Spleen (tissue), 11 donors: ENCODE results near the gene NEK9. TPM values are rescaled to one million over a fixed set of nuclear protein-coding genes. Genes with fewer than 3 reads are reported as not detected.

Source experiments
- DNase-seq: peaks from one replicate; pipeline ENCODE4 v3.0.0-alpha.2; 2020
- H3K27ac ChIP-seq, 8 donors: fragments of 200-600 bp; sonication (generic) in 7 of 8; 1 replicate in 4 of 8; 2 replicates in 4 of 8; pipeline versions ENCODE4 v1.5.0 to v1.8.0; 2016 to 2021; ENCODE audit warnings: inconsistent platforms in 4 of 8, mild to moderate bottlenecking in 4 of 8, moderate library complexity in 1 of 8
- H3K27me3 ChIP-seq, 7 donors: fragments of 200-600 bp; sonication (generic) in 6 of 7; replicated peaks in 1 of 7; 1 replicate in 4 of 7; 2 replicates in 3 of 7; pipeline versions ENCODE4 v1.5.0 to v1.8.0; 2016 to 2021; ENCODE audit warnings: inconsistent platforms in 3 of 7, mild to moderate bottlenecking in 1 of 7
- H3K36me3 ChIP-seq, 6 donors: fragments of 200-600 bp; sonication (generic) in 5 of 6; 1 replicate in 4 of 6; 2 replicates in 2 of 6; pipeline versions ENCODE4 v1.5.0 to v1.8.0; 2016 to 2021; ENCODE audit warnings: inconsistent platforms in 2 of 6
- H3K4me1 ChIP-seq, 6 donors: fragments of 200-600 bp; sonication (generic) in 5 of 6; 1 replicate in 3 of 6; 2 replicates in 3 of 6; pipeline versions ENCODE4 v1.5.0 to v1.8.0; 2016 to 2021; ENCODE audit warnings: inconsistent platforms in 3 of 6
- H3K4me3 ChIP-seq, 8 donors: fragments of 200-600 bp; sonication (generic) in 7 of 8; 1 replicate in 4 of 8; 2 replicates in 4 of 8; pipeline versions ENCODE4 v1.5.0 to v1.8.0; 2016 to 2021; ENCODE audit warnings: inconsistent platforms in 4 of 8, mild to moderate bottlenecking in 4 of 8, moderate library complexity in 2 of 8
- H3K9me3 ChIP-seq, 8 donors: fragments of 200-600 bp; sonication (generic) in 7 of 8; 1 replicate in 4 of 8; 2 replicates in 4 of 8; pipeline versions ENCODE4 v1.5.0 to v1.8.0; 2016 to 2021; ENCODE audit warnings: inconsistent platforms in 4 of 8
- POLR2A ChIP-seq, 3 donors: fragments of 450-650 bp; IDR thresholded peaks; one replicate each; pipeline ENCODE4 v1.5.1; 2017; ENCODE audit warnings: antibody characterized with exemption in 3 of 3, mild to moderate bottlenecking in 1 of 3
- POLR2AphosphoS5 ChIP-seq, 3 donors: sonication (generic); formaldehyde crosslinking; IDR thresholded peaks; one replicate each; pipeline ENCODE4 v1.5.1; 2017; ENCODE audit warnings: antibody characterized with exemption in 3 of 3
- WGBS, 5 donors: extraction: QIAGEN DNeasy Blood & Tissue Kit in 3 of 5; methylation state at CpG; one replicate each; pipeline versions ENCODE4 v1.1.5 to v1.1.7; 2013 to 2018; 5-methylcytosine and 5-hydroxymethylcytosine counted together
- intact Hi-C: fragments of 100-400 bp; cut with DNase I; formaldehyde crosslinking; loops from one replicate; pipeline ENCODE4 v1.15.0; 2023; ENCODE audit warnings: low total_unique reads
- polyA plus RNA-seq, 3 donors: library from polyadenylated mRNA; stranded (reverse); fragments of 200-250 nt; gene quantifications; one replicate each; pipeline ENCODE4 v1.2.1, GENCODE V29; 2013
- total RNA-seq, 7 donors: library from RNA; depleted of rRNA in 3 of 7; stranded (reverse); fragments of >200 nt in 3 of 7; fragmentation: NEBNext Ultra II Directional in 4 of 7; extraction: Animal tissue kit (Norgen Biotek cat#: 25700) in 4 of 7; gene quantifications; one replicate each; pipeline versions ENCODE4 v1.1.0 to v1.2.1, GENCODE V29; 2016 to 2021
- TF ChIP-seq, protein P1 (sequence below), 11 experiments: fragments of 200-600 bp in 7 of 11; fragments of 450-650 bp in 4 of 11; sonication (generic) in 4 of 11; IDR thresholded peaks in 8 of 11; conservative IDR thresholded peaks in 3 of 11; 1 replicate in 7 of 11; 2 replicates in 4 of 11; pipeline versions ENCODE4 v1.4.0 to v1.8.0; 2016 to 2021; ENCODE audit warnings: antibody characterized with exemption in 11 of 11, inconsistent platforms in 4 of 11, mild to moderate bottlenecking in 1 of 11
- donor health status: healthy with polysubstance abuse.
- donor health status: DM: no; HTN: no; CAD: no; lungs with moderate emphysema.
- donor health status: DM: no; HTN: no; CAD: no.
- donor health status: Bipolar disorder and iron deficiency.
- donor health status: healthy.
- donor health status: DM: no; HTN: no; CAD: no.
- donor health status: DM: yes; HTN: yes; CAD: no.

The NEK9 gene
- total and polyA plus RNA-seq, 10 donors: 31.7 to 102 (median 72.0) TPM

DNA sequence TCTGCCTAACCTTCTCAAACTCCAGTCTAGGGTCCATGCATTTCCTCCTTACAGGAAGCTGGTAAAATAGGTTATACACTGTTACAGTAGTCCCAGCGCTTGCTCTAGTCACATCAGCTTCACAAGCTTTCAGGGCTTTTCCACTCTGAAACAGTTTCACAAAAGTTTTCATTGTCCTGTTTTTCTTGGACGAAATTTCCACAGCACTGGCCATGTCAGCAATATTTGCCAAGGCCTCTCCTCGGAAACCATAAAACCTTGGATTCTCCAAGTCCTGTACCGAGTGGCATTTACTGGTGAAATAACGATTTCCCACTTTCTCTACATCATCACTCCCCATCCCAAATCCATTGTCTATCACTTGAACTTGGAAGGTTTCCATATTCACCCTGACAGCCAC lies 77.7 kb downstream of the NEK9 start:
- H3K4me1 ChIP-seq: peaks cover 5 to 59% (median 35%) of the 10 kb centered on the region in 6 donors
- intact Hi-C loops: no loop called here
- no peaks in the 10 kb centered on the region for H3K9me3 ChIP-seq

DNA sequence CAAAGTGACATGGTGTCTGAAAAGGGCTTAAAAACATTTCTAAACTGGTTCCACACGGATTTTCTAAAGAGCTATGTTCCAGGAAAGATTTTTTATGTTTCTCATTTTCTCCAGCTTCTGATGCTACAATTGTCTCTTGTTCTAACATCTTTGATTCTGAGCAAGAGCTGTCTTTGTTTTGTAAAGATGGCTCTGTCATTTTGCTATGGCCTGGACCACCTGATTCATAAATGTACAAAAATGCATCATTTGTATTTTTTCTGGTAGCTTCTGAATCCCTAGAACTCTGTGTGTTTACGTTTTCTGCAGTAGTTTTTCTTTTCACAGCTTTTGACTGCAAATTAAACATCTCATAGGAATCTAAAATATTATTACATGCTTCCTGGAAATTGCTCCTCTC lies 78.7 kb downstream of the NEK9 start:
- 84 to 99% (median 94%) methylated on average over 2 of the region's 2 CpGs for WGBS, 5 donors
- Histone ChIP-seq H3K4me1 (peaks cover 5 to 58% (median 36%) of the 10 kb centered on the region in 6 donors), H3K9me3 (no peaks in the 10 kb centered on the region), H3K27me3 (no peaks in the 10 kb centered on the region), H3K4me3 (no peak overlapping the region), H3K36me3 (no peaks in the 10 kb centered on the region), H3K27ac (no peak overlapping the region)
- DNase-seq: no peak
- intact Hi-C loops: no loop called here
- TF ChIP-seq POLR2AphosphoS5 (IDR thresholded peaks at IDR 0.05): no peak

More for the DNA sequence above, 77.7 kb downstream of the NEK9 start:
- Histone ChIP-seq H3K36me3 (no peaks in the 10 kb centered on the region), H3K4me3 (no peak overlapping the region), H3K27ac (peak overlapping the region in 1 of 8 donors; percentile 86), H3K27me3 (no peaks in the 10 kb centered on the region)
- 82 to 89% (median 87%) methylated on average over 5 of the region's 5 CpGs for WGBS, 5 donors
- no peak for TF ChIP-seq POLR2AphosphoS5 (IDR thresholded peaks at IDR 0.05)
- TF ChIP-seq, protein P1, sequence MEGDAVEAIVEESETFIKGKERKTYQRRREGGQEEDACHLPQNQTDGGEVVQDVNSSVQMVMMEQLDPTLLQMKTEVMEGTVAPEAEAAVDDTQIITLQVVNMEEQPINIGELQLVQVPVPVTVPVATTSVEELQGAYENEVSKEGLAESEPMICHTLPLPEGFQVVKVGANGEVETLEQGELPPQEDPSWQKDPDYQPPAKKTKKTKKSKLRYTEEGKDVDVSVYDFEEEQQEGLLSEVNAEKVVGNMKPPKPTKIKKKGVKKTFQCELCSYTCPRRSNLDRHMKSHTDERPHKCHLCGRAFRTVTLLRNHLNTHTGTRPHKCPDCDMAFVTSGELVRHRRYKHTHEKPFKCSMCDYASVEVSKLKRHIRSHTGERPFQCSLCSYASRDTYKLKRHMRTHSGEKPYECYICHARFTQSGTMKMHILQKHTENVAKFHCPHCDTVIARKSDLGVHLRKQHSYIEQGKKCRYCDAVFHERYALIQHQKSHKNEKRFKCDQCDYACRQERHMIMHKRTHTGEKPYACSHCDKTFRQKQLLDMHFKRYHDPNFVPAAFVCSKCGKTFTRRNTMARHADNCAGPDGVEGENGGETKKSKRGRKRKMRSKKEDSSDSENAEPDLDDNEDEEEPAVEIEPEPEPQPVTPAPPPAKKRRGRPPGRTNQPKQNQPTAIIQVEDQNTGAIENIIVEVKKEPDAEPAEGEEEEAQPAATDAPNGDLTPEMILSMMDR (IDR thresholded peaks at IDR 0.05 in 8 of 11, conservative IDR thresholded peaks at IDR 0.05 in 3 of 11): no peak
- no peak for TF ChIP-seq POLR2A (IDR thresholded peaks at IDR 0.05)
- DNase-seq: no peak

DNA sequence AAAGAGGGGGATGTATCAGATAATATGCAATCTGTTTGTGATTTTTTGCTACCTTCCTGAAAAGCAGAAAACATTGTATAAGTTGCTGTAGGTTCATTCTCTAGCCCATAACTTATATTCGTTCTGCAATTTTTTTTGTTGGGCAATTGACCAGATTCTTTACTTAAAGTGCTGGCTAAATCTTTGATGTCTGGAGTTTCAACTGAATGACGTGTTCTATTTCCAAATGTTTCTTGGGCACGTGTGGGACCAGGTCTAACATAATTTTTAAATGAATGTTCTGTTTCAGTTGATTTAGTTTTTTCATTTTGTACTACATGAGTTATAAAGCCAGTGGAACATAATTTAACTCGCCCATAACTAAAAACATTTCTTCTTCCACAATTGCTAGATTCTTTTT lies 79.3 kb downstream of the NEK9 start:
- no peaks in the 10 kb centered on the region for H3K36me3 ChIP-seq
- H3K27ac ChIP-seq: no peak overlapping the region
- 87 to 96% (median 95%) methylated on average over 4 of the region's 4 CpGs for WGBS, 5 donors
- intact Hi-C loops: no loop called here
- H3K9me3 ChIP-seq: no peaks in the 10 kb centered on the region
- no peak overlapping the region for H3K4me3 ChIP-seq
- H3K4me1 ChIP-seq: peaks cover 5 to 64% (median 37%) of the 10 kb centered on the region in 6 donors
- no peak for DNase-seq
- H3K27me3 ChIP-seq: no peaks in the 10 kb centered on the region
- TF ChIP-seq POLR2AphosphoS5 (IDR thresholded peaks at IDR 0.05) (no peak), POLR2A (IDR thresholded peaks at IDR 0.05) (no peak)
- TF ChIP-seq, protein P1 (IDR thresholded peaks at IDR 0.05 in 8 of 11, conservative IDR thresholded peaks at IDR 0.05 in 3 of 11): no peak

DNA sequence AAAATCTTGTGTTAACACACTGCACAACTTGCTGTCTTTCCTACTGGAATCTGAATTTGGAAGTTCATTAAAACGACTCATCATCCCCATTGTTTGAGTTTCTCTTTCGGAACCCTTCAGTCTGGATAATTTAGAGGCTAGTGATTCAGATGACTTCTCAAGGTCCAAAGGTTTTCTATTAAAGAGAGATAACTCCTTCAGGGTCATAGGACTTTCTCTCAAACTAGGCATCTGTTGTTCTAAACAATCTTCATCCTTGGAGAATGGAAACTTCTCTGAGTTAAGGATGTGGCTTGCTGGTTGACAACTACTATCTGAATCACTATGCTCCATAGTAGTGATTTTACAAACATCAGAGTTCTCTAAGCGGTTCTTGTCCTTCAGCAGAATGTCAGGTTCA lies 79.9 kb downstream of the NEK9 start:
- Histone ChIP-seq H3K4me3 (no peak overlapping the region), H3K27ac (no peak overlapping the region), H3K9me3 (no peaks in the 10 kb centered on the region), H3K4me1 (peaks cover 5 to 70% (median 40%) of the 10 kb centered on the region in 6 donors), H3K27me3 (no peaks in the 10 kb centered on the region), H3K36me3 (peaks cover 0 to 5% (median 0%) of the 10 kb centered on the region in 6 donors)
- no peak for TF ChIP-seq POLR2AphosphoS5 (IDR thresholded peaks at IDR 0.05)
- TF ChIP-seq, protein P1 (IDR thresholded peaks at IDR 0.05 in 8 of 11, conservative IDR thresholded peaks at IDR 0.05 in 3 of 11): no peak
- TF ChIP-seq POLR2A (IDR thresholded peaks at IDR 0.05): no peak
- intact Hi-C loops: no loop called here
- no peak for DNase-seq
- 85 to 99% (median 93%) methylated on average over 3 of the region's 3 CpGs for WGBS, 5 donors

DNA sequence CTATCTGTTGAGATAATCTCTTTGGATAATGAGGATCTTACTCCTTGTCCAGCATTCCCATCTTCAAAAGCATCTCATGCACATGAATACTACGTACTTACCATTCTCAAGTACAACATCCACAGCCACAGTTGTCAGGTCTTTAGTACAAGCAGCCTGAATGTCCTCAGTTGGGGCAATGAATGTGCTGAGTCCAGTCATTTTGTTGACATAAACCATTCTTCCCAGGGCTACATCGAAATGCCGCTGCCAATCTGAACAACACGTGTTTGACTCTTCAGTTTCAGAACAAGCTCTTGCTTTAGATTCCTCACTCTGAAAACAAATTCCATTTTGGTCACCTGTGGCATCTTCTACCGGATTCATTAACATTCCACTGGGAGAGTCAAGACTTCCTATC lies 80.6 kb downstream of the NEK9 start:
- no peak for DNase-seq
- intact Hi-C loops: no loop called here
- TF ChIP-seq POLR2AphosphoS5 (IDR thresholded peaks at IDR 0.05) (no peak), POLR2A (IDR thresholded peaks at IDR 0.05) (no peak)
- peaks cover 0 to 11% (median 0%) of the 10 kb centered on the region in 6 donors for H3K36me3 ChIP-seq
- 95 to 98% (median 96%) methylated on average over 5 of the region's 5 CpGs for whole genome bisulfite sequencing, 5 donors
- no peak overlapping the region for H3K27ac ChIP-seq
- H3K4me3 ChIP-seq: no peak overlapping the region
- no peaks in the 10 kb centered on the region for H3K9me3 ChIP-seq
- peaks cover 0 to 70% (median 37%) of the 10 kb centered on the region in 6 donors for H3K4me1 ChIP-seq
- no peaks in the 10 kb centered on the region for H3K27me3 ChIP-seq
